ENCODE data around the gene HBG1. TPM values are rescaled to one million over a fixed set of nuclear protein-coding genes. Genes with fewer than 3 reads are reported as not detected.

The HBG1 gene
- total RNA-seq, 2 donors from 2014 or later = not detected

- H3K36me3 ChIP-seq (replicated peaks in 1 of 2; ENCODE audit: insufficient read depth in 1 of 2, low read depth in 2 of 2) = no peaks in the 10 kb centered on the region
- ATAC-seq = peak; percentile 53
- no peak overlapping the region for H3K27ac ChIP-seq
- TF ChIP-seq POLR2A (IDR thresholded peaks at IDR 0.05) (no peak), CTCF (IDR thresholded peaks at IDR 0.05) (no peak)
- no peak overlapping the region for H3K4me3 ChIP-seq
- no peaks in the 10 kb centered on the region for H3K27me3 ChIP-seq
- peak in 3 of 4 donors; percentile 18 to 53 (median 20) for DNase-seq
- intact Hi-C loops (cut with DNase I) = no loop called here
- H3K4me1 ChIP-seq = no peaks in the 10 kb centered on the region
- H3K9me3 ChIP-seq = no peaks in the 10 kb centered on the region
- 49 to 63% methylated on average over 3 of the region's 3 CpGs for WGBS, 2 donors
Measured at GRCh38 chr11:5280582-5281102, 31.0 kb upstream of the HBG1 start.

GRCh38 chr11:5279471-5280090, 29.9 kb upstream of the HBG1 start:
- Histone ChIP-seq H3K27ac (no peak overlapping the region), H3K9me3 (no peaks in the 10 kb centered on the region), H3K27me3 (no peaks in the 10 kb centered on the region), H3K4me1 (no peaks in the 10 kb centered on the region), H3K36me3 (replicated peaks in 1 of 2; ENCODE audit: insufficient read depth in 1 of 2, low read depth in 2 of 2) (no peaks in the 10 kb centered on the region), H3K4me3 (no peak overlapping the region)
- TF ChIP-seq CTCF (IDR thresholded peaks at IDR 0.05) = no peak
- TF ChIP-seq POLR2A (IDR thresholded peaks at IDR 0.05) = no peak
- ATAC-seq (no peak), DNase-seq (no peak)
- intact Hi-C loops (cut with DNase I) = no loop called here
- WGBS, 2 donors = 71 to 72% methylated on average over 4 of the region's 4 CpGs

GRCh38 chr11:5277807-5278382, 28.2 kb upstream of the HBG1 start:
- Histone ChIP-seq H3K36me3 (replicated peaks in 1 of 2; ENCODE audit: insufficient read depth in 1 of 2, low read depth in 2 of 2) (no peaks in the 10 kb centered on the region), H3K27ac (no peak overlapping the region), H3K4me1 (no peaks in the 10 kb centered on the region), H3K27me3 (no peaks in the 10 kb centered on the region), H3K9me3 (no peaks in the 10 kb centered on the region), H3K4me3 (no peak overlapping the region)
- intact Hi-C loops (cut with DNase I) = no loop called here
- ATAC-seq (no peak), DNase-seq (no peak)
- WGBS, 2 donors = 73 to 75% methylated on average over 1 of the region's 1 CpG
- TF ChIP-seq POLR2A (IDR thresholded peaks at IDR 0.05) (no peak), CTCF (IDR thresholded peaks at IDR 0.05) (no peak)

- H3K9me3 ChIP-seq = no peaks in the 10 kb centered on the region
- intact Hi-C loops (cut with DNase I) = no loop called here
- ATAC-seq = no peak
- H3K4me1 ChIP-seq = no peaks in the 10 kb centered on the region
- H3K36me3 ChIP-seq (replicated peaks in 1 of 2; ENCODE audit: insufficient read depth in 1 of 2, low read depth in 2 of 2) = no peaks in the 10 kb centered on the region
- TF ChIP-seq CTCF (IDR thresholded peaks at IDR 0.05) (no peak), POLR2A (IDR thresholded peaks at IDR 0.05) (no peak)
- no peak overlapping the region for H3K4me3 ChIP-seq
- 57 to 65% methylated on average over 2 of the region's 2 CpGs for WGBS, 2 donors
- no peak for DNase-seq
- H3K27ac ChIP-seq = no peak overlapping the region
- H3K27me3 ChIP-seq = no peaks in the 10 kb centered on the region
Measured at GRCh38 chr11:5276697-5277096, 27.0 kb upstream of the HBG1 start.
